ENCODE results near the gene TMEM150B. TPM values are rescaled to one million over a fixed set of nuclear protein-coding genes. Genes with fewer than 3 reads are reported as not detected.

Gene TMEM150B
- total and polyA plus RNA-seq, 9 of the 15 experiments (the other 6 are each of a cell fraction or from before 2014, with no cell fraction given): 0.47 to 1.3 (median 0.74) TPM; not detected in 2

GRCh38 chr19:55325172-55325571, at the start of gene TMEM150B (continued):
- no peak for TF ChIP-seq CUX1 (CRISPR knock-in tag; IDR thresholded peaks at IDR 0.05)
- TF ChIP-seq MYBL2 (IDR thresholded peaks at IDR 0.05; ENCODE audit: low read depth): no peak
- TF ChIP-seq MYBL2 (CRISPR knock-in tag; IDR thresholded peaks at IDR 0.05; ENCODE audit: borderline replicate concordance): no peak
- no peak for TF ChIP-seq GATAD2A (IDR thresholded peaks at IDR 0.05)
- TF ChIP-seq ZNF592 (IDR thresholded peaks at IDR 0.05): peak; percentile 83
- TF ChIP-seq PHF20 (IDR thresholded peaks at IDR 0.05; ENCODE audit: partially characterized antibody): no peak
- no peak for TF ChIP-seq MIER1 (IDR thresholded peaks at IDR 0.05; ENCODE audit: low read depth)
- TF ChIP-seq ZBTB8A (IDR thresholded peaks at IDR 0.05; ENCODE audit: partially characterized antibody): no peak
- no peak for TF ChIP-seq MCM2 (IDR thresholded peaks at IDR 0.05; ENCODE audit: low read depth)
- no peak for TF ChIP-seq CBX8 (IDR thresholded peaks at IDR 0.05; ENCODE audit: borderline replicate concordance, extremely low read depth, low read depth, low read length, poor library complexity, severe bottlenecking)
- no peak for TF ChIP-seq CEBPB (tag; IDR thresholded peaks at IDR 0.05)
- TF ChIP-seq PURB (CRISPR knock-in tag; IDR thresholded peaks at IDR 0.05; ENCODE audit: low read depth): no peak
- no peak for TF ChIP-seq DMBX1 (CRISPR knock-in tag; IDR thresholded peaks at IDR 0.05; ENCODE audit: borderline replicate concordance)

Data from K562 (cell line).